GDM1 (cell line): ENCODE results near the gene PLA2G2E.
"Not testable (repeated sequence)": the region's sequence is repeated elsewhere in the genome, so short reads cannot be mapped to it uniquely, and the experiment has no call there.

Source experiments
- DNase-seq: peaks from one replicate; lab custom pipeline; 2025; lab: John Stamatoyannopoulos, UW

PLA2G2E gene

DNA sequence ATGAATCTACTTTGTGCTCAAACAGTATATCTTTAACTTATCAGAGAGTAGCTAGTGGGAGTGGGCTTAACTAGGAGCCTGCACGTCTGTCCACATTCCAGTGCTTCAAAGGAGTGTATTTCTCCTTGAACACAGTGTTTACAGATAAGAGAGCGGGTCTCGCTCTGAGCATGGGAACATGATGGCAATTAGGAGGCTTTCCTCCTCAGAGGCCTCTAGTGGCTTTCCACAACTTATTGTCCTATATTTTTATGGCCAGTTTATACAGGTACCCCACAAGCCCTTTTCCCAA, 3.7 kb upstream of the PLA2G2E start:
- DNase-seq, result not testable (repeated sequence)

DNA sequence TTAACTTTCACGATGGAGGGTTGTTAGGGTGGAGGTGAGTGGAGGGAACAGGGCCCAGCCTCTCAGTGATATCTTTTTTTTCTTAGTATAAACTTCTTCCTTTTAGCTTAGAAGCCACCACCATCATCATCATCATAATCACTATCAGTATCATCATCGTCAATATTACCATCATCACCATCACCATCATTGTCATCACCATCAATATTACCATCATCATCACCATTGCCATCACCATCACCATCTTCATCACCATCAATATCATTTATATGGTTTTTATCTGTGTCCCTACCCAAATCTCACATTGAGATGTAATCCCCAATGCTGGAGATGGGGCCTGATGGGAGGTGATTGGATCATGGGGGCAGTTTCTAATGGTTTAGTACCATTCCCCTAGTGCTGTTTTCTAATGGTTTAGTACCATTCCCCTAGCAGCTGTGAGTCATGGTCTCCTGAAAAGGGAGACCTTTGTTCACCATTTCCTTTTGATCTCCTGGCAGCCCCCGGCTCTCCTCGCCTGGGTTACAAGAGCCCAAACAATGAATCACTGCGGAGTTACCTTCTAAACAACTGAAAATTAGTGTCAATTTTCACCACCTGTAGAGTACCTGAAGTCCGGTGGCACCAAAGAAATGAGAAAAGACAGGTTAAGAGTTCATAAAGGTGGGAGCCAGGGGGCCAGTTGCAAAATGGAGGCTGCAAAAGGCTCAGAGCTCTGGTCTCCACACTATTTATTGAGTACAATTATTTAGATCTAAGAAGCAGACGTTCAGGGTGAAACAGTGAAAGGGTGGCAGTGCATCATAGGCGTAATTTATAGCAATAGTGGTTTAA, 3.1 kb upstream of the PLA2G2E start:
- DNase-seq, result no peak

GRCh38 chr1:19925342-19926070, 2.1 kb upstream of the PLA2G2E start:
- no peak for DNase-seq

DNA sequence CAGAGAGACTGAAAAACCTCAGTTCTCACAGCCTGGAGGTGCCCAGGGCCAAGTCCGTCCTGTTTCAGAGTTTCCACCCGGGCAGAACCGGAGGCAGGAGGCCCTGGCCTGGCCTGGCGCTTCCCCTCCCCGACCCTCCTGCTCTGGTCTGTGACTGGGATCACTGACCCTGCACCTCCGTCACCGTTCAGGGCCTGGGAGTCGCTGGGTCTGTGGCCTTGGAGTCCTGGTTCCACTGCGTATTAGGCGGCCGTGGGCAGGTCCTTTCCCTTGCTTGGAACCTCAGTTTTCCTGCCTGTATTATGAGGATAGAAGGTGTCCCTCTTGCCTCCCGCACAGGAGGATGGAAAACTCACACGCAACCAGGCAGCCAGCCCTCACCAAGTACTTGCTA, 533 bp upstream of the PLA2G2E start:
- DNase-seq, result no peak

GRCh38 chr1:19922015-19922688, 1.3 kb downstream of the PLA2G2E start:
- DNase-seq, result no peak

DNA sequence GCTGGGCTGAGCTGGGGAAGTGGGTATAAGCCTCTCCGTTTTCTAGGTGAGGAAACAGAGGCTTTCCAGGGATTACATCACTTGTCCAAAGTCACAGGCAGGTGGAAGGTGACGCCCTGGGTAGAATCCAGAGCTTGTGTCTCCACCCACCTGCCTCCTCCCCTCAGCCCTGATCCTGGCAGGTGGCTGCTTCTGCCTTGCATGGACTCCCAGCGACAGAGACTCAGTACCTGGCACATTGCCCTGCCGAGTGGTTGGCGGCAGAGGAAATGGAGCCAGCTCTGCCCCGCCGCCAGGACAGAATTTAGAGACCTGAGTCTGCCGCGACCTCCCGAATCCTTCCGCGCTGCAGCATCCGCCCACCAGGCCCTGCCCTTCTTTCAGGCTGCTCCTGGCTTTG, 2.1 kb downstream of the PLA2G2E start:
- DNase-seq, result no peak

DNA sequence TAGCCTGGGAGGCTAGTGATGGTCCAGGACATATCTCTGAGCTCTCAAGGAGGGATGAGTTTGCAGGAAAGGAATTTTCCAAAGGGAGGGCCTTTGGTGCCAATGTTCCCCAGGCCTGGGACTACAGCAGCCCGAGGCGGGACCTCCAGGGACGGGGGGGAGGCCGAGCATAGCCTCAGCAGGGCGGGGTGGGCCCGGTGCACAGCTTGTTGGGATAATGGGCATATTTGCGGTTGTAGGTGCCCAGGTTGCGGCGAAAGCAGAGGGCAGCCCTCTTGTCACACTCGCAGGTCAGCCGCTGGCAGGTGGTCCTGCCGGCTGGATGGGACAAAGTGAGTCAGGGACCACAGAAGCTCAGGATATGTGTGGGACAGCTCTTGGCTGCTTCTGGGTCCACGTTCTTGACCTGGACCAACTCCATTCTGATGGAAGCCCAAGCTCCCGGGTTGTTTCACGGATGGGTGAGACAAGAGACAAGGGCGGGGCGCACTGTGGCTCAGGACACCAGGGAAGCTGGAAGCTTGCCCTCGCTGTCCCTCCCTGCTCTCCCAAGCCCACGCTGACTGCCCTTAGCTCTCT, 3.2 kb downstream of the PLA2G2E start:
- no peak for DNase-seq

- DNase-seq, result peak; percentile 45
Observed at GRCh38 chr1:19918057-19918456, 5.4 kb downstream of the PLA2G2E start.

- no peak for DNase-seq
Observed at GRCh38 chr1:19910650-19911049, 12.8 kb downstream of the PLA2G2E start.

- DNase-seq, result no peak
Observed at GRCh38 chr1:19909971-19910370, 13.4 kb downstream of the PLA2G2E start.

DNA sequence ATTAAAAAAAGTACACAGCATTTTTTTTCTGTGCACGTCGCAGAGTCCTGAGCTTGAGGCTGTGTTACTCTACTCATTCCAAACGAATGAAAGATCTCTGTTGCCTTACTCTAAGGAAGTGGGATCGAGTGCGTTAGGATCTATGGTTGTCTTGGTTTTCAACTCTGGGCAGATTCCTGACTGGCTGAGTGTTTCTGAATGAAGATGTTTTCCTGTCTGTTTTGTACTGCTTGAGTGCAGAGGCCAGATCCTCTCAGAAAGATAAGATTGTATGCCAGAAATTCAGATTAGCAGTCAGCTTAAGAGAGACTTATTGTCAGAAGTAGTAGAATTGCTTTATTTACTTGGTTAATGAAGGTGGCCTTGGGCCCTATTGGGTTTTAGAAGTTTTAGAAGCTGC, 14.0 kb downstream of the PLA2G2E start:
- DNase-seq, result no peak

- DNase-seq, result no peak
Observed at GRCh38 chr1:19907456-19907855, 16.0 kb downstream of the PLA2G2E start.

GRCh38 chr1:19903621-19904020, 19.8 kb downstream of the PLA2G2E start:
- DNase-seq, result no peak

DNA sequence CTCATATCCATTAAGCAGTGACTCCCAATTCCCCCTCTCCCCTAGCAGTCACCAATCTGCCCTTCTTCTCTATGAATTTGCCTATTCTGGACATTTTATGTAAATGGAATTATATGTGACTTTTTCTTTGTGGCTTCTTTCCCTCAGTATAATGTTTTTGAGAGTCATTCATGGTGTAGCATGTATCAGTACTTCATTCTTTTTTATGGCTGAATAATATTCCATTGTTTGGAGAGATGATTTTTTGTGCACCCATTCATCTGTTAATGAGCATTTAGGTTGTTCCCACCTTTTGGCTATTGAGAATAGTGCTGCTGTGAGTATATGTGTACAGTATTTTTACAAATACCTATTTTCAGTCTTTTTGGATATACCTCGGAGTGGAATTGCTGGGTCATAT, 21.8 kb downstream of the PLA2G2E start:
- DNase-seq, result no peak

- DNase-seq, result no peak
Observed at GRCh38 chr1:19894218-19894617, 29.2 kb downstream of the PLA2G2E start.

DNA sequence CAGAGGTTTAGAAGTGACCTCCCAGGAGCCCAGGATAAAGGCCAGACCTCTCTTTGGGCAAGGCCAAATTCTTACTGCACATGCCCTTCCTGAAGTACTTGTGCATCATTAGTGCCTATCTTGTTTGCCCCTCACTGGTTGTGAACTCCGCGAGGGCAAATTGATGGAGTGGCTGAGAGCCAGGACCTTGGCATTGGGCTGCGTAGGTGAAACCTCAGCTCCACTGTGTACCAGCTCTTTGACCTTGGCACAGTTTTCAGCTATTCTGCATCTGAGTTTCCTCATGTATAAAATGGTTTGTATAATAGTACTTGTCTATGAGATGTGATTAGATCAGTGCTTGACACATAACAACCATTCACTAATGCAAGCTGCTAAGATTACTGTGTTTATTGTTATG, 29.7 kb downstream of the PLA2G2E start:
- no peak for DNase-seq

GRCh38 chr1:19892628-19893168, 30.7 kb downstream of the PLA2G2E start:
- DNase-seq, result no peak

DNA sequence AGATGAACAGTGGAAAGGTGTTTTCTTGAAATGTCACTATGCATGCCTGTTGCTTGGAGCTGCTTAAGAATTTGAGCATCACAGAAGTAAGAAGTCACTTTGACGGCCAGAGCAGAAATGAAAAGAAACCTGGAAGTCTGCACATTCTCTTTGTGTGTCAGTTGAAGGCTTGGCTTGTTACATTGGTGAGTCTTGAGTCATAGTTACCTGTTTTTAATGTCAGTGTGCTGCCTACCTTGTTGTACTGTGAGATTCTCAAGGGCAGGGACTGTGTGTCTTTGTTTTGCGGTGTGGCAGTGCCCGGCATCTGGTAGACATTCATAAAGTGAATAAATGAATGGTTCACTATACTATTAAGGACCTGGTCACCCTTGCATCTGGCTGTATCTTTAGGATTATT, 31.3 kb downstream of the PLA2G2E start:
- no peak for DNase-seq

GRCh38 chr1:19889656-19890055, 33.8 kb downstream of the PLA2G2E start:
- no peak for DNase-seq

DNA sequence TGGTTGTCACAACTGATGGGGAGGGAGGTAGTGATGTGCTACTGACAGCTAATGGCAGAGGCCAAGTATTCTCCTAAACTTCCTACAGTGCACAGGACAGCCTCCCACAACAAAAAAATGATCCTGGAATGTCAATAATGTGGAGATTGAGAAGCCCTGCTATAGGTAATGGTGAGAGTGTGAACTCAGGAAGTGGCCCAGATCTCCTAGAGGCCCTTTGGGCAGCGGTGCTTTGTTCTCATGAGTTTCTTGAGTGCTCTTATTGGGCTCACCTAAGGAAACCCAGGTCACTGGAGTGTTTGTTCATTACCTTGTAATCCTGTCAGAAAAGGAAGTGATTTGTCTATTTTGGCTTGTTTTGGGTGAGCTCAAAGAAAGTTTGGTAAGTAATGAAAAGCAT, 35.3 kb downstream of the PLA2G2E start:
- DNase-seq, result no peak

DNA sequence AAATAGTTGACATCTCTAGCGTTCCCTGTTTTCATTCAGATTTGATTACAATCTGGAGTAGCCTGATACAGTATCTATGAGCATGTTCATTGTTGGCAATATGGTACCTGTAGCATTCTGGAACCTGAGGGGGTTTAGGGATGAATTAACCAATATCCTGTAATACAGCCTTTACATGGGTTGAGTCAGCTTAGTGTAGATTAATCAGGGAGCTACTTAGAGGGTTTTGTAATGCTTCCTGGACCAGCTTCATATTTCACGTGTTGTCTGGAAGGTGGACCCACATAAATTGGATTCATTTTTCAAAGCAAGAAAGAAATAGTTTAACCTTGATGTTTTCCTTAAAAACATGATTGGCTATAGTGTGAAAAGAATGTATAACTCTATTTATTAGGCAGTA, 37.6 kb downstream of the PLA2G2E start:
- no peak for DNase-seq

DNA sequence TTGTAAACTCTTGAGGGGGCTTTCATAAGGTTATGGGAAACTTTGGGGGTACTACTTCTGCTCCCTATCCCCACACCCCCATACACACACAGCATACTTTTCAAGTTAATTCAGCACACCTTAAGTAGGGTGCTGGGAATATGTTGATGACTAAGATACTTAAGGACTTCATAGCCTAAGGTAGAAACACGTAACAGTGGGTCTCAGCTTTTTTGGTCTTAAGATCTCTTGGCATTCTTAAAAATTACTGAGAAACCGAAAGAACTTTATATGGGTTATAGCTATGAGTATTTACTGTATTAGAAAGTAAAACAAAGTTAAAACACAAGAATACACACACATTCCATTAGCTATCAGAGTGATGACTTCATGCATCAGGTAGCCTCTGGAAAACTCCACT, 39.1 kb downstream of the PLA2G2E start:
- DNase-seq, result no peak
